Activated T-cell treated with anti-CD3 and anti-CD28 coated beads, Interleukin-2, amount 50 U/mL, for 24 hours (primary cell): Measurements from ENCODE around the gene ABCG4.
"Not testable (repeated sequence)": the region's sequence is repeated elsewhere in the genome, so short reads cannot be mapped to it uniquely, and the experiment has no call there.

ENCODE experiments used
- DNase-seq: peaks from one replicate; pipeline ENCODE4 v3.0.0-alpha.2; 2020
- H3K27ac Mint-ChIP-seq: 2 replicates; pipeline ENCODE4 v1.8.0; 2020; ENCODE audit warnings: mild to moderate bottlenecking, mixed read lengths
- H3K27me3 Mint-ChIP-seq: 2 replicates; pipeline ENCODE4 v1.8.0; 2020; ENCODE audit warnings: mixed read lengths
- H3K36me3 Mint-ChIP-seq: 2 replicates; pipeline ENCODE4 v1.8.0; 2020; ENCODE audit warnings: low read depth, mixed read lengths
- H3K4me1 Mint-ChIP-seq: 2 replicates; pipeline ENCODE4 v1.8.0; 2020; ENCODE audit warnings: low read depth, mixed read lengths
- H3K4me3 Mint-ChIP-seq: 2 replicates; pipeline ENCODE4 v1.8.0; 2020; ENCODE audit warnings: mild to moderate bottlenecking, moderate library complexity, mixed read lengths
- H3K9me3 Mint-ChIP-seq: 2 replicates; pipeline ENCODE4 v1.8.0; 2020; ENCODE audit warnings: mixed read lengths

ABCG4 gene

DNA sequence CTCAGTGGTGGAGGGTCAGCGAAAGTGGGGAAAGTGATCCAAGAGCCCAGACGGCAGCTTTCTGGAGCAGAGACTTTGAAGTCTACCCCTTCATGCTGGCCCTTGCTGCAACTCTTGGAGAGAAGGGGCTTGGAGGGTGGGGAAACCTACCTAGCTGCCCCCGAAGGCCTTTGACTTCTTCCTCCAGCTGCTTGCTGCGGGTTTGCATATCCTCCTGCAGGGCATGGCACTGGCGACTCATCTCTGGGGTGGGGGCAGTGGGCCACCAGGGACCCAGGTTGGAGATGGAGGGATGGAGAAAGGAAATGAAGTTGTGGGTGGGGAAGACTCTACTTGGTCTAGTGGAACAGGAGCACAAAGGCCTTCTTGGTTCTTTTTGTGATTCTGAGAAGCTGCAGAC is 44.1 kb downstream of the ABCG4 start:
- H3K9me3 Mint-ChIP-seq, result no peaks in the 10 kb centered on the region
- no peaks in the 10 kb centered on the region for H3K27me3 Mint-ChIP-seq
- peaks cover 4% of the 10 kb centered on the region for H3K4me1 Mint-ChIP-seq
- no peak overlapping the region for H3K27ac Mint-ChIP-seq
- DNase-seq, result no peak
- no peaks in the 10 kb centered on the region for H3K36me3 Mint-ChIP-seq
- no peak overlapping the region for H3K4me3 Mint-ChIP-seq

DNA sequence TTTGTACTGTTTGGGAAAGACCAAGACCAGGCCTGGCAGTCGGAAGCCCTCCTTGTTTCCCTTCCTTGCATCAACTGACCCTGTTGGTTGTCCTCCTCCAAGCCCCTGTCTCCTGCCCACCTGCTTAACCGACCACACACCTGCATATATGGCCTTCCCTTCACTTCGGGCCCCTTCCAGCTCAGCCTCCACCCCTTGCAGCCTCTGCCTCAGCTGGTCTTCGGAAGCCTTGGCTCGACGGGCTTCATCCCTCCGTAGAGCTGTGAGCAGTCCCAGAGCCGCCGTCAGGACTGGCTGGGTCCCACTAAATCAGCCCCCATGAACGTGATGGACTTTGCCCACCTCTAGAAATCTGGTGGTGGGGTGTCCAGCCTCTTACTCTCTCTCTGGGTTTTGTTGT is 44.8 kb downstream of the ABCG4 start:
- peaks cover 4% of the 10 kb centered on the region for H3K4me1 Mint-ChIP-seq

DNA sequence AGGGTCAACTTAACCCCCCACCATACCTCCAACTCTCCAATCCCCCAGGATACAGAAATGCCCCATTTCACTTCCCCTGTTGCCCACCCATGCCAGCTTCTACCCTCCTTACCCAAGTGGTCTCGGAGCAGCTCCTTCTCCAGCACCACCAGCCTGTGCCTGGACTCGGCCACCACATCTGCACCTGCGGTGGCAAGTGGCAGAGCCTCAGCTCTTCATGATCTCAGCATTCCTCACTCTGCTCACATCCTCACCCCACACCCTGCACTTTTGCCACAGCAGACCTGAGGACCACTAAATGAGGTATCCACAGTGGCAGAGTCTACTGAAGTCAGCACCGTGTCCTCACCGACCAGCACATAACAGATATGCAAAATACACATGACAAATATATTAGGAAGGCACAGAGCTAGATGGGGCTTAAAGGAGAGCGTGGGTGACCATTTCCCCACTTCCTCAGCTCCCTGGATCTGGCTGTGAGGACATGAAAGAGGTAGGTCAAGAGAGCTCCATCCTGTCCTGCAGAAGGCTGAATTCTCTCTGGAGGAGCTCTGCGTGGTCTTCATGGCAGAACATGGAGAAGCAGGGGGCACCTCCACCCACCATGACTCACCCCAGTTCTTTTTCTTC is 46.1 kb downstream of the ABCG4 start:
- Mint-ChIP-seq H3K27ac (no peak overlapping the region), H3K36me3 (no peaks in the 10 kb centered on the region), H3K27me3 (no peaks in the 10 kb centered on the region), H3K4me1 (peaks cover 4% of the 10 kb centered on the region), H3K9me3 (no peaks in the 10 kb centered on the region), H3K4me3 (no peak overlapping the region)
- no peak for DNase-seq

More for the DNA sequence above, 44.8 kb downstream of the ABCG4 start:
- DNase-seq, result no peak
- Mint-ChIP-seq H3K4me3 (no peak overlapping the region), H3K27ac (no peak overlapping the region), H3K27me3 (no peaks in the 10 kb centered on the region), H3K36me3 (no peaks in the 10 kb centered on the region), H3K9me3 (no peaks in the 10 kb centered on the region)

DNA sequence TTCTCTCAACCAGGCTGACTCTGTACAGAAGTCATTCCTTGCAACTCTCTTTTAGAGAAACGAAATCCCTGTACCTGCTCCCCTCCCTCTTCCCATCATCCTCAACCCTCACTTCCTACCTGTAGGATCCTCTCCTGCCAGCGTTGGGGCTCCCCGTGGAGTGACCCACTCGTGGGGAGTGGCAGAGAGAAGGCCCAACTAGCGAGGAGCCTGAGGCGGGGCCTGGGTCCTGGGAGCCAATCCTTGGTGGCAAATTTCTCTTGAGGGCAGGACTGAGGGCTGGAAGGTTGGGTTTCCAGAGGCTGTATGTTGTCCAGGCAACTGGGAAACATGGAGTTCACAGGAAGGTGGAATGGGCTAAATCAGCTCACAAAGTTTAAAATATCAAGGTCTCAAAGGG is 46.8 kb downstream of the ABCG4 start:
- Mint-ChIP-seq H3K36me3 (no peaks in the 10 kb centered on the region), H3K27ac (no peak overlapping the region), H3K4me3 (no peak overlapping the region), H3K4me1 (peaks cover 4% of the 10 kb centered on the region), H3K27me3 (no peaks in the 10 kb centered on the region), H3K9me3 (no peaks in the 10 kb centered on the region)
- DNase-seq, result no peak

DNA sequence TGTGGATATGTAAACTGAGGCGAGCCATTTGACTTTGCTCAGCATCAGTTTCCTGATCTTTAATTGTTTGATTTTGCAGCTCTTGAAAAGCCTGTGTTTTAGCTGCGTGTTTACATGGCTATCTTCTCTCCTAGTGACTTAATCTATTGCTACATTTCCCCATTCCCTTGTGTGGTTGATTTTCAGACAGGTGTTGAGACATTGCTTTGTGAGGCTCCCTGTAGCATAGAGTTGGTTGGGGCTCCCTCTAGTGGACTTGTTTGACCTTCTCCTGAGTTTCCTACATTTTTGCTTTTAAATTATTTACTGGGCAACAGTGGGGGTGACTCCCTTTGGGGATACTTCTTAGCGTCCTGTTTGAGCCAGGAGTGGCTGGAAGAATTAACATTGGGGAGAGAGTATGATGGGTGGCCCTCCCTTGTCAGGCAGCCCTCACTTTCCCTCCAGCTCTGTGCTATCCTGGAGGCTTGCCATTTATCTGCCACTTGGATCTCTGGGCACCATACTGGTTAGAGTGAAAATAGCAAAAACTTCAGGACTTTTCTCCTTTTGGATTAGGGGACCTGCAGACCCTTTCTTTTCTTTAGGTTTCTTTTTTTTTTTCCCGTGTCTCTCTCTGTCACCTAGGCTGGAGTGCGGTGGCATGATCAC is 48.1 kb downstream of the ABCG4 start:
- Mint-ChIP-seq H3K36me3 (no peaks in the 10 kb centered on the region), H3K9me3 (no peaks in the 10 kb centered on the region), H3K27me3 (no peaks in the 10 kb centered on the region), H3K27ac (no peak overlapping the region), H3K4me3 (no peak overlapping the region), H3K4me1 (peaks cover 4% of the 10 kb centered on the region)
- DNase-seq, result peak; percentile 47

DNA sequence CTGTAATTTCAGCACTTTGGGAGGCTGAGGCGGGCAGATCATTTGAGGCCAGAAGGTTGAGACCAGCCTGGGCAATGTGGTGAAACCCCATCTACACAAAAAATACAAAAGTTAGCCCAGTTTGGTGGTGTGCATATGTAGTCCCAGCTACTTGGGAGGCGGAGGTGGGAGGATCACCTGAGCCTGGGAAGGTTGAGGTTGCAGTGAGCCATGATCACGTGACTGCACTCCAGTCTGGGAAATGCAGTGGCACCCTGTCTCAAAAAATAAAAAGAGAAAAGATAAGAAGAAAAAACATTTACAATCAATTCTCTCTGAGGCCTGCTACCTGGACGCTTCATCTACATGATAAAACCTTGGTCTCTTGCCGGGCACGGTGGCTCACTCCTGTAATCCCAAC is 50.1 kb downstream of the ABCG4 start:
- H3K27me3 Mint-ChIP-seq, result no peaks in the 10 kb centered on the region
- peaks cover 4% of the 10 kb centered on the region for H3K4me1 Mint-ChIP-seq
- no peak for DNase-seq
- H3K9me3 Mint-ChIP-seq, result no peaks in the 10 kb centered on the region
- H3K36me3 Mint-ChIP-seq, result no peaks in the 10 kb centered on the region
- H3K4me3 Mint-ChIP-seq, result no peak overlapping the region
- no peak overlapping the region for H3K27ac Mint-ChIP-seq

DNA sequence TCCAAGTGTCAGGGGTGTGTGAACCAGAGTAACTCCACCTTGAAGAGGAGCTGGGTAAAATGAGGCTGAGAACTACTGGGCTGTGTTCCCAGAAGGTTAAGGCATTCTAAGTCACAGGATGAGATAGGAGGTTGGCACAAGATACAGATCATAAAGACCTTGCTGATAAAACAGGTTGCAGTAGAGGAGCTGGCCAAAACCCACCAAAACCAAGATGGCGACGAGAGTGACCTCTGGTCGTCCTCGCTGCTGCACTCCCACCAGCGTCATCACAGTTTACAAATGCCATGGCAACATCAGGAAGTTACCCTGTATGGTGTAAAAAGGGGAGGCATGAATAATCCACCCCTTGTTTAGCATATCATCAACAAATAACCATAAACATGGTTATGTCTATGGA is 52.4 kb downstream of the ABCG4 start:
- H3K4me1 Mint-ChIP-seq, result peaks cover 11% of the 10 kb centered on the region
- H3K9me3 Mint-ChIP-seq, H3K27me3 Mint-ChIP-seq, H3K27ac Mint-ChIP-seq, H3K4me3 Mint-ChIP-seq, DNase-seq, H3K36me3 Mint-ChIP-seq: not testable (repeated sequence)

DNA sequence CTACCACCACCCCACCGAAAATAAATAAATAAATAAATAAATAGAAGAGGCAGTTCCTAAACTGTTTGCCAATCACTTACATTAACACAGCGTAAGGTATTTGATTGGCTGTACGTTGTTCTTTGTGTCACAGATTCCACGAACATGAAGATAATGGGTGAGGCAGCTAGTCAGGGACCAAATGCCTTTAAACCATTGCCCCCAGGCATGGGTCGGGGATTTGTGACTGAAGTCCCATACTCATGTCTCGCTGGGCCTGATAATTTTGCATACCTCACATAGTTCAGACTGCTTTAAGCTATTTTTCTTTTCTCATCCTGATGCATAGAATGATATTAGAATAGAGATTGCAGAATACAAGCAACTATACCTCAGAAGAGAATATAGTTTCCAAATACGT is 53.7 kb downstream of the ABCG4 start:
- no peak overlapping the region for H3K4me3 Mint-ChIP-seq
- peaks cover 7% of the 10 kb centered on the region for H3K36me3 Mint-ChIP-seq
- no peaks in the 10 kb centered on the region for H3K27me3 Mint-ChIP-seq
- no peaks in the 10 kb centered on the region for H3K9me3 Mint-ChIP-seq
- no peak for DNase-seq
- H3K4me1 Mint-ChIP-seq, result peaks cover 10% of the 10 kb centered on the region
- H3K27ac Mint-ChIP-seq, result no peak overlapping the region

DNA sequence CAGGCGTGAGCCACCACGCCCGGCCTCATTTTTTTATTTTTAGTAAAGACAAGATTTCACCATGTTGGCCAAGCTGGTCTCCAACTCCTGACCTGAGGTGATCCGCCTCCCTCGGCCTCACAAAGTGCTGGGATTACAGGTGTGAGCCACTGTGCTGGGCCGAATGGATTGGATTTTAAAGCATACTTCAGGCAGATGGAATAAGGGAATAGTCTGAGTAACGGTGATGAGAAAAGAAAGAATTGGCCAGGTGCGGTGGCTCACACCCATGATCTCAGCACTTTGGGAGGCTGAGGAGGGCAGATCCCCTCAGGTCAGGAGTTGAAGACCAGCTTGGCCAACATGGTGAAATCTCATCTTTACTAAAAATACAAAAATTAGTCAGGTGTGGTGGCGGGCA is 55.2 kb downstream of the ABCG4 start:
- H3K4me1 Mint-ChIP-seq, result peaks cover 21% of the 10 kb centered on the region
- DNase-seq, result no peak
- peaks cover 12% of the 10 kb centered on the region for H3K36me3 Mint-ChIP-seq
- H3K27ac Mint-ChIP-seq, result no peak overlapping the region
- H3K9me3 Mint-ChIP-seq, result no peaks in the 10 kb centered on the region
- no peaks in the 10 kb centered on the region for H3K27me3 Mint-ChIP-seq
- no peak overlapping the region for H3K4me3 Mint-ChIP-seq

DNA sequence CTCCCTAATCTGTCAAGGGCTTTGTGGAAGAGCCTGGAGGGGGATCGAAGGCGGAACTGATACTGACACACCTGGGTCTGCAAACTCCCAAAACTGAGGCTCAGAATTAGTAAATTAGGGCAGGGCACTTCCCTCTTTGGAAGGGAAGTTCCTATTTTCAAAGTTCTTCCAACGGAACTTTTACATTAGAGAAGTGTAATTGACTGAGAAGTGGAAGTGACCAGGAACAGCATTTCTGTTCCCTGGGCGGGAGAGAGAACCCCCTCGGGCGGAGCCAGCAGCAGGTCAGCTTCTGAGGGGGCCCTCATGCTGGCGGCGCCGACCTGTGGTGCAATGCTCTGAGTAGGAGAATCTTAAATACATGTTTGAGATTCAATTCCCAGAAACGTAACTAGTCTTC is 56.2 kb downstream of the ABCG4 start:
- peaks cover 12% of the 10 kb centered on the region for H3K36me3 Mint-ChIP-seq
- H3K4me1 Mint-ChIP-seq, result peaks cover 27% of the 10 kb centered on the region
- peak overlapping the region; percentile 42 for H3K4me3 Mint-ChIP-seq
- no peaks in the 10 kb centered on the region for H3K27me3 Mint-ChIP-seq
- H3K9me3 Mint-ChIP-seq, result no peaks in the 10 kb centered on the region
- DNase-seq, result no peak
- peak overlapping the region; percentile 47 for H3K27ac Mint-ChIP-seq

DNA sequence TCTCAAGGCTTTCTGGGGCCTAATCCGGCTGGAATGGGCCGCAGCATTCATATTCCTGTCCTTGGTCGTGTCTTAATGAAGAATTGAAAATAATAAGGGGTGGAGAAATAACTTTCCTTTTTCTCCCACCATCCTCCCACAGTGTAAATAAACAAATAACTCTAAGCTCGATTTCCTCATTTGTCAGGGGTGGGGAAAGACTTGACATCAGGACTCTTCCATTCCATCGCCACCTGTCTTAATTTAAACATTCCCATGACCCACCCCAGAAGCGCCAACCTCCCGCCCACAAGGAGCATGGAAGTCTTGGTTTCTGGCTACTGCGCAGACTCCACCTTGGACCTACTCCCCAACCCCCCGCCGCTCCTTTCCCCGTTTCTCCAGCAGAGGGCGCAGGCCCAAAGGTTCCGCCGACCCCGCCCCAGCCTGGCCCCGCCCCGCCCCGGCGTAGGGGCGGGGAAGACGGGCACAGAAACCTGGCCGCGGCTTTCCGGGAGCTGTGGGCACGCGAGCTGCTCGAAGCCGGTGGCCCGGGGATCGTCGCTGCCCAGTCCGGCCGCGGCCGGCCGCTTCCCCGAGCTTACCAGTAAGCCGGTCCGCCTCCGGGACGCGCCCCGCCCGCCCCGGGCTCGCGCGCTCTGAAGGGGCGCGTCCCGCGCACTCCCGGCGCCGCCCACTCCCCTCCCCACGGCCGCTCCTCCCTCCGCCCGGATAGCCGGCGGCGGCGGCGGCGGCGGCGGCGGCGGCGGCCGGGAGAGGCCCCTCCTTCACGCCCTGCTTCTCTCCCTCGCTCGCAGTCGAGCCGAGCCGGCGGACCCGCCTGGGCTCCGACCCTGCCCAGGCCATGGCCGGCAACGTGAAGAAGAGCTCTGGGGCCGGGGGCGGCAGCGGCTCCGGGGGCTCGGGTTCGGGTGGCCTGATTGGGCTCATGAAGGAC is 57.0 kb downstream of the ABCG4 start, which contains the start of gene CBL:
TSS of gene CBL (plus strand) at position 766 of the 937 bp plus-strand sequence. CDS start at position 845, 79 bp downstream.
- Mint-ChIP-seq H3K9me3 (no peaks in the 10 kb centered on the region), H3K27ac (peak within 1 kb of the TSS; percentile 92), H3K4me1 (peaks cover 31% of the 10 kb centered on the region), H3K4me3 (peak within 1 kb of the TSS; percentile 94), H3K27me3 (no peaks in the 10 kb centered on the region), H3K36me3 (peaks cover 12% of the 10 kb centered on the region)
- peak; percentile 99 for DNase-seq

DNA sequence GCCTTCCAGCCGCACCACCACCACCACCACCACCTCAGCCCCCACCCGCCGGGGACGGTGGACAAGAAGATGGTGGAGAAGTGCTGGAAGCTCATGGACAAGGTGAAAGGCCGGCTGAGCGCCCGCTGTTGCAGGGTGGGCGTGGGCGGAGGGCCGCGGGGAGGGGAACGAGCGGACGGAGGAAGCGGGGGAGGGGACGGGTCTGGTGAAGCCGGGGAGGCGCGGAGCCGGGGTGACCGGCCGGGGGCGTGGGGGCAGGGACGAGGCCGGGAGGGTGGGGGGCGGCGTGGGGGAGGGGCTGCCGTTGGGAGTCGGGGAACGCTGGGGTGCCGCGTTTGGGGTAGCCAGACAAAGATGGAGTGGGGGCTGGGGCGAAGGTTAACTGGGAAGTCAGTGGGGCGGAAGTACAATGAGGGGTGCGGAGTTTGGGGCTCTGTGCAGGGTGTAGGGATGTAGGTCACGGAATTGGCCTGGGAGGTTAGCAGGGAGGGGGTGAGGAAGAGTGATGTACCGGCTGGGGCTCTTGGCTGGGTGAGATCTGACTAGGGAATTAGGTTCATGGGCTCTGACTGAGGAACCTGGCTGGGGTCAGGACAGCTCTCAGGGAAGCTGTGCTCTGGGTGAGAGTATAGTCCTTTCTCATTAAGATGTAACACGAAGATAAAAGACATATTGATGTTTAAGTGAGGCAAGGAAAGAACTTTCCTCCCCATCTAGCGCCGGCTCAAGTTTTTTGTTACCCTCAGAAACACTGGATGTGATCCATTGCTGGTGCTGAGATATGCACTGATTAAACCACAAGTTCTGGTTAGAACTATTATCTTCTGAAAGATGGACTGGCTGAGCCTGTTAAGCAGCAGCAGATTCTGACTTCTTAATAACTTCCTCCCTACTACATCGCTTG is 57.9 kb downstream of the ABCG4 start:
- Mint-ChIP-seq H3K27me3 (no peaks in the 10 kb centered on the region), H3K4me1 (peaks cover 31% of the 10 kb centered on the region), H3K4me3 (peak overlapping the region; percentile 94), H3K36me3 (peaks cover 12% of the 10 kb centered on the region), H3K9me3 (no peaks in the 10 kb centered on the region), H3K27ac (peak overlapping the region; percentile 90)
- no peak for DNase-seq

DNA sequence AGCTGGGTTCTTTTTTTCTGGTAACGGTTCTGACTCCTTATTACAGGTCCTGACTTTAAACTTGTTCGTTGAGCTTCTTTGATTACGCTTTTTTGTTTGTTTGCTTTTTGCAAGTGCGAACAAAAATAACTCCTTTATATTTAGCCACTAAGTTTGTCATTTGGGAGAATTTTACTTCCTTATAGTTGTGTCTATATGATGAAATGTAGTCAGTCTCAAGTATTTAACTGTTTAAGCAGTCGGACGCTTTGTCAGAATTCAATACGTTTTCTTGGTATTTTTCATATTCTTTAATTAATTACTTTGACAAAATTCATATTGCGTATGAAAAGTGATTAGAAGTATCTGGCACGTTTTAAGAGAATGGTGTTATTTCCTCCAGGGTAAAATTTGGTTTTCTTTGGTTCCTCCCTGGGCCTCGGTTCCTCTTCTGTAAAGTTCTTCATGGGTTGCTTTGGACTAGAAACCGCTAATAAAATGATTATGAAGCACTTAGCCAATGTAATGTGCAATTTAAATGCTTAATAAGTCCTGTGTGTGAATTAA is 58.6 kb downstream of the ABCG4 start:
- peak overlapping the region; percentile 94 for H3K4me3 Mint-ChIP-seq
- peak overlapping the region; percentile 90 for H3K27ac Mint-ChIP-seq

DNA sequence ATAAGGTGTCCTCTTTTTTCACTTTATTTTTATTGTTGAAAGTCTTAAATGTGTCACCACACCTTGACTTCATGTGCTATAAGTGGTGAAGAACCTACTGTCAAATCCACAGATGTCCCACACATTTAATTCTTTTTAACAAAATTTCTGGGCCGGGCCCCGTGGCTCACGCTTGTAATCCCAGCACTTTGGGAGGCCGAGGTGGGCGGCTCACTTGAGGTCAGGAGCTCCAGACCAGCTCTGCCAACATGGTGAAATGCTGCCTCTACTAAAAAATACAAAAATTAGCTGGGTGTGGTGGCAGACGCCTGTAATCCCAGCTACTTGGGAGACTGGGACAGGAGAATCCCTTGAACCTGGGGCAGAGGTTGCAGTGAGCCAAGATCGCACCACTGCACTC is 60.3 kb downstream of the ABCG4 start:
- Mint-ChIP-seq H3K27me3 (no peaks in the 10 kb centered on the region), H3K4me3 (no peak overlapping the region), H3K4me1 (peaks cover 38% of the 10 kb centered on the region), H3K27ac (no peak overlapping the region), H3K36me3 (peaks cover 12% of the 10 kb centered on the region), H3K9me3 (no peaks in the 10 kb centered on the region)
- no peak for DNase-seq

More for the DNA sequence above, 58.6 kb downstream of the ABCG4 start:
- DNase-seq, result no peak
- H3K36me3 Mint-ChIP-seq, result peaks cover 12% of the 10 kb centered on the region
- no peaks in the 10 kb centered on the region for H3K27me3 Mint-ChIP-seq
- peaks cover 31% of the 10 kb centered on the region for H3K4me1 Mint-ChIP-seq
- H3K9me3 Mint-ChIP-seq, result no peaks in the 10 kb centered on the region
